Neural progenitor cell (in vitro differentiated cells): Measurements from ENCODE around the gene ATP11C. TPM values are rescaled to one million over a fixed set of nuclear protein-coding genes. Genes with fewer than 3 reads are reported as not detected.

ENCODE experiments used
- DNase-seq: peaks from one replicate; pipeline ENCODE4 v3.0.0-alpha.2; 2016; ENCODE audit warnings: low spot score
- H2AFZ ChIP-seq: fragments of 200-600 bp; sonication (generic); replicated peaks from 2 replicates; pipeline ENCODE4 v1.6.1; 2016; ENCODE audit warnings: antibody characterized with exemption
- H3F3A ChIP-seq: fragments of 200-600 bp; sonication (generic); 2 replicates; pipeline ENCODE4 v1.6.1; 2016; ENCODE audit warnings: antibody characterized with exemption, low read depth
- H3K27ac ChIP-seq: fragments of 200-600 bp; sonication (generic); 2 replicates; pipeline ENCODE4 v1.5.1; 2016; ENCODE audit warnings: mild to moderate bottlenecking
- H3K27me3 ChIP-seq: fragments of 200-600 bp; sonication (generic); 2 replicates; pipeline ENCODE4 v1.6.1; 2016; ENCODE audit warnings: mild to moderate bottlenecking, moderate library complexity
- H3K36me3 ChIP-seq: fragments of 200-600 bp; sonication (generic); 2 replicates; pipeline ENCODE4 v1.5.1; 2016
- H3K4me1 ChIP-seq: fragments of 200-600 bp; sonication (generic); 2 replicates; pipeline ENCODE4 v1.6.1; 2016; ENCODE audit warnings: mixed run types
- H3K4me2 ChIP-seq: fragments of 200-600 bp; sonication (generic); 2 replicates; pipeline ENCODE4 v1.6.1; 2016
- H3K4me3 ChIP-seq: fragments of 200-600 bp; sonication (generic); 2 replicates; pipeline ENCODE4 v1.5.1; 2016
- H3K79me2 ChIP-seq: fragments of 200-600 bp; sonication (generic); 2 replicates; pipeline ENCODE4 v1.6.1; 2016; ENCODE audit warnings: low read depth
- H3K9ac ChIP-seq: fragments of 200-600 bp; sonication (generic); 2 replicates; pipeline ENCODE4 v1.6.1; 2016
- H3K9me3 ChIP-seq: fragments of 200-600 bp; sonication (generic); 2 replicates; pipeline ENCODE4 v1.5.1; 2016; ENCODE audit warnings: low read depth
- H4K20me1 ChIP-seq: fragments of 200-600 bp; sonication (generic); 2 replicates; pipeline ENCODE4 v1.6.1; 2016; ENCODE audit warnings: low read depth
- H3K27ac Mint-ChIP-seq: 3 replicates; pipeline ENCODE4 v1.8.0; 2021; ENCODE audit warnings: mixed read lengths
- H3K27me3 Mint-ChIP-seq: 2 replicates; pipeline ENCODE4 v1.8.0; 2022; ENCODE audit warnings: low read depth, mild to moderate bottlenecking, inconsistent platforms, moderate library complexity, mixed read lengths; ENCODE audit not compliant: insufficient read depth
- H3K36me3 Mint-ChIP-seq: 3 replicates; pipeline ENCODE4 v1.8.0; 2021; ENCODE audit warnings: mixed read lengths
- H3K4me1 Mint-ChIP-seq: 3 replicates; pipeline ENCODE4 v1.8.0; 2021; ENCODE audit warnings: mixed read lengths
- H3K4me3 Mint-ChIP-seq: 3 replicates; pipeline ENCODE4 v1.8.0; 2021; ENCODE audit warnings: mild to moderate bottlenecking, moderate library complexity, mixed read lengths
- H3K9me3 Mint-ChIP-seq: 3 replicates; pipeline ENCODE4 v1.8.0; 2020; ENCODE audit warnings: mixed read lengths
- CTCF ChIP-seq: fragments of 200-600 bp; sonication (generic); IDR thresholded peaks from 2 replicates; pipeline ENCODE4 v1.5.1; 2017; ENCODE audit warnings: antibody characterized with exemption, mild to moderate bottlenecking
- EZH2 ChIP-seq: fragments of 200-600 bp; sonication (generic); IDR thresholded peaks from 2 replicates; pipeline ENCODE4 v1.6.1; 2017; ENCODE audit warnings: antibody characterized with exemption, mild to moderate bottlenecking, moderate library complexity
- EZH2phosphoT487 ChIP-seq: fragments of 200-600 bp; sonication (generic); IDR thresholded peaks from 2 replicates; pipeline ENCODE4 v1.6.1; 2017; ENCODE audit warnings: antibody characterized with exemption
- total RNA-seq: library from RNA; depleted of rRNA; stranded (reverse); fragments of >200 nt; gene quantifications from 2 replicates; pipeline ENCODE4 v1.2.3, GENCODE V29; 2015; ENCODE audit warnings: low replicate concordance

ATP11C gene
- total RNA-seq, 1 donor from 2014 or later: 68.0 TPM

- TF ChIP-seq EZH2: no peak
- TF ChIP-seq EZH2phosphoT487: no peak
- no peak for TF ChIP-seq CTCF
- H3K36me3 Mint-ChIP-seq: peaks cover 41% of the 10 kb centered on the region
Measured at GRCh38 chrX:139784807-139785206, 148.0 kb downstream of the ATP11C start.

GRCh38 chrX:139783959-139784358 lies 148.9 kb downstream of the ATP11C start:
- Histone ChIP-seq H3K27ac (no peak overlapping the region), H3K79me2 (no peaks in the 10 kb centered on the region), H2AFZ (no peak overlapping the region), H4K20me1 (no peaks in the 10 kb centered on the region), H3F3A (no peaks in the 10 kb centered on the region), H3K4me2 (no peak overlapping the region), H3K9ac (no peak overlapping the region), H3K9me3 (peaks cover 19% of the 10 kb centered on the region), H3K36me3 (no peaks in the 10 kb centered on the region), H3K27me3 (no peaks in the 10 kb centered on the region), H3K4me1 (no peaks in the 10 kb centered on the region), H3K4me3 (no peak overlapping the region)
- no peak for DNase-seq
- TF ChIP-seq CTCF: no peak
- TF ChIP-seq EZH2phosphoT487: no peak
- no peak for TF ChIP-seq EZH2
- Mint-ChIP-seq H3K4me1 (no peaks in the 10 kb centered on the region), H3K27ac (no peak overlapping the region), H3K4me3 (no peak overlapping the region), H3K36me3 (peaks cover 43% of the 10 kb centered on the region), H3K27me3 (no peaks in the 10 kb centered on the region), H3K9me3 (no peaks in the 10 kb centered on the region)

More at GRCh38 chrX:139784807-139785206, 148.0 kb downstream of the ATP11C start:
- H3K4me3 ChIP-seq: no peak overlapping the region
- no peaks in the 10 kb centered on the region for H3K4me1 ChIP-seq
- no peaks in the 10 kb centered on the region for H3K27me3 ChIP-seq
- no peak overlapping the region for H3K4me3 Mint-ChIP-seq
- no peak overlapping the region for H3K27ac Mint-ChIP-seq
- H2AFZ ChIP-seq: no peak overlapping the region
- H3K9me3 Mint-ChIP-seq: no peaks in the 10 kb centered on the region
- peaks cover 2% of the 10 kb centered on the region for H3K36me3 ChIP-seq
- no peak overlapping the region for H3K9ac ChIP-seq
- H3K9me3 ChIP-seq: peaks cover 17% of the 10 kb centered on the region
- no peak overlapping the region for H3K27ac ChIP-seq
- no peak overlapping the region for H3K4me2 ChIP-seq
- no peaks in the 10 kb centered on the region for H4K20me1 ChIP-seq
- H3K27me3 Mint-ChIP-seq: no peaks in the 10 kb centered on the region
- no peaks in the 10 kb centered on the region for H3K79me2 ChIP-seq
- H3F3A ChIP-seq: no peaks in the 10 kb centered on the region
- no peak for DNase-seq
- no peaks in the 10 kb centered on the region for H3K4me1 Mint-ChIP-seq

GRCh38 chrX:139783030-139783429 lies 149.8 kb downstream of the ATP11C start:
- DNase-seq: no peak
- peaks cover 48% of the 10 kb centered on the region for H3K36me3 Mint-ChIP-seq
- no peak for TF ChIP-seq EZH2phosphoT487
- TF ChIP-seq EZH2: no peak
- TF ChIP-seq CTCF: no peak

More at GRCh38 chrX:139783030-139783429, 149.8 kb downstream of the ATP11C start:
- Mint-ChIP-seq H3K27ac (no peak overlapping the region), H3K4me3 (no peak overlapping the region), H3K4me1 (no peaks in the 10 kb centered on the region), H3K9me3 (no peaks in the 10 kb centered on the region), H3K27me3 (no peaks in the 10 kb centered on the region)
- Histone ChIP-seq H3K9me3 (peaks cover 19% of the 10 kb centered on the region), H3K4me3 (no peak overlapping the region), H3K79me2 (no peaks in the 10 kb centered on the region), H4K20me1 (no peaks in the 10 kb centered on the region), H3F3A (no peaks in the 10 kb centered on the region), H3K36me3 (no peaks in the 10 kb centered on the region), H3K9ac (no peak overlapping the region), H3K27me3 (no peaks in the 10 kb centered on the region), H3K27ac (no peak overlapping the region), H3K4me2 (no peak overlapping the region), H2AFZ (no peak overlapping the region), H3K4me1 (no peaks in the 10 kb centered on the region)
